IMR-90 (cell line): Measurements from ENCODE around the gene TUBB2B. TPM values are rescaled to one million over a fixed set of nuclear protein-coding genes. Genes with fewer than 3 reads are reported as not detected.

Experiments used
- ATAC-seq: fragments of 200-7000 bp; cut with Tn5 transposase; 2 replicates; pipeline ENCODE4 v1.9.1; 2020; ENCODE audit warnings: low read depth, mild to moderate bottlenecking, moderate library complexity
- BruUV-seq: library from RNA; stranded (reverse); fragments of 400-500 nt; replicated peaks from 2 replicates; lab custom pipeline; 2021; lab: Mats Ljungman, UMichigan
- CTCF ChIA-PET: fragments of 300-600 bp; formaldehyde crosslinking; extraction: SDS; loops from one replicate; lab custom pipeline; 2021; ENCODE audit warnings: antibody characterized with exemption; lab: Yijun Ruan, JAX
- POLR2A ChIA-PET: fragments of 300-600 bp; sonication (Branson Sonifier 250); formaldehyde crosslinking; loops from one replicate; lab custom pipeline; 2022; ENCODE audit warnings: antibody characterized with exemption; ENCODE audit not compliant: unreplicated experiment; lab: Charles Lee
- DNase-seq: peaks from one replicate; pipeline ENCODE4 v3.0.0; 2013
- H2AFZ ChIP-seq: replicated peaks from 2 replicates; pipeline ENCODE3; 2013; ENCODE audit warnings: low read length, mild to moderate bottlenecking; ENCODE audit not compliant: poor library complexity
- H2AK5ac ChIP-seq: 2 replicates; pipeline ENCODE4 v1.6.1; 2013; ENCODE audit warnings: low read depth, low read length, inconsistent platforms
- H2AK9ac ChIP-seq: replicated peaks from 2 replicates; pipeline ENCODE3; 2013; ENCODE audit warnings: mild to moderate bottlenecking, low read depth, low read length, moderate library complexity; ENCODE audit not compliant: poor library complexity
- H2BK120ac ChIP-seq: 2 replicates; pipeline ENCODE4 v1.6.1; 2013; ENCODE audit warnings: low read depth, low read length, inconsistent platforms
- H2BK15ac ChIP-seq: 3 replicates; pipeline ENCODE4 v1.6.1; 2013; ENCODE audit warnings: low read depth, low read length, inconsistent platforms
- H2BK20ac ChIP-seq: 2 replicates; pipeline ENCODE4 v1.6.1; 2013; ENCODE audit warnings: low read depth, mild to moderate bottlenecking, inconsistent platforms, low read length, moderate library complexity
- H2BK5ac ChIP-seq: 2 replicates; pipeline ENCODE4 v1.6.1; 2013; ENCODE audit warnings: mild to moderate bottlenecking, low read depth, low read length, inconsistent platforms; ENCODE audit not compliant: poor library complexity, severe bottlenecking
- H3K14ac ChIP-seq: replicated peaks from 2 replicates; pipeline ENCODE4 v1.6.1; 2013; ENCODE audit warnings: low read depth, low read length, inconsistent platforms
- H3K18ac ChIP-seq: 2 replicates; pipeline ENCODE4 v1.6.1; 2013; ENCODE audit warnings: low read depth, low read length, control low read depth
- H3K23ac ChIP-seq: 2 replicates; pipeline ENCODE4 v1.6.1; 2013; ENCODE audit warnings: low read depth, low read length, inconsistent platforms
- H3K27ac ChIP-seq: 2 replicates; pipeline ENCODE4 v1.5.1; 2013; ENCODE audit warnings: mild to moderate bottlenecking, control low read depth, low read length; ENCODE audit not compliant: insufficient read depth
- H3K27me3 ChIP-seq: 2 replicates; pipeline ENCODE4 v1.6.1; 2013; ENCODE audit warnings: low read length; ENCODE audit not compliant: control insufficient read depth, insufficient read depth
- H3K36me3 ChIP-seq: 2 replicates; pipeline ENCODE4 v1.6.1; 2013; ENCODE audit warnings: low read length, mixed read lengths; ENCODE audit not compliant: control insufficient read depth, insufficient read depth
- H3K4ac ChIP-seq: 2 replicates; pipeline ENCODE4 v1.6.1; 2013; ENCODE audit warnings: low read depth, low read length, inconsistent platforms
- H3K4me1 ChIP-seq: 2 replicates; pipeline ENCODE4 v1.6.1; 2013; ENCODE audit warnings: low read length, mixed read lengths; ENCODE audit not compliant: control insufficient read depth, insufficient read depth
- H3K4me2 ChIP-seq: 2 replicates; pipeline ENCODE4 v1.6.1; 2013; ENCODE audit warnings: low read depth, mild to moderate bottlenecking, control low read depth, low read length, moderate library complexity
- H3K4me3 ChIP-seq: 2 replicates; pipeline ENCODE4 v1.5.1; 2013; ENCODE audit warnings: low read depth, mild to moderate bottlenecking, control low read depth, low read length, moderate library complexity; ENCODE audit not compliant: insufficient read depth
- H3K56ac ChIP-seq: 2 replicates; pipeline ENCODE4 v1.6.1; 2013; ENCODE audit warnings: low read length, inconsistent platforms; ENCODE audit not compliant: insufficient read depth; ENCODE audit errors: extremely low read depth
- H3K79me1 ChIP-seq, 2 experiments: 2 replicates each; pipeline ENCODE4 v1.6.1; 2013; ENCODE audit warnings: low read length in 2 of 2, inconsistent platforms in 1 of 2, low read depth in 1 of 2
- H3K9ac ChIP-seq: 2 replicates; pipeline ENCODE4 v1.6.1; 2013; ENCODE audit warnings: low read depth, low read length, control low read depth
- H3K9me1 ChIP-seq: 2 replicates; pipeline ENCODE4 v1.6.1; 2013; ENCODE audit warnings: low read length, inconsistent platforms; ENCODE audit not compliant: insufficient read depth
- H3K9me3 ChIP-seq: 2 replicates; pipeline ENCODE4 v1.6.1; 2013; ENCODE audit warnings: low read length; ENCODE audit not compliant: control insufficient read depth, insufficient read depth
- H4K20me1 ChIP-seq: 2 replicates; pipeline ENCODE4 v1.6.1; 2013; ENCODE audit warnings: low read length, inconsistent platforms; ENCODE audit not compliant: insufficient read depth
- H4K5ac ChIP-seq: 2 replicates; pipeline ENCODE4 v1.6.1; 2013; ENCODE audit warnings: mild to moderate bottlenecking, low read depth, low read length, control low read depth
- H4K8ac ChIP-seq, 2 experiments: 2 replicates each; pipeline ENCODE4 v1.6.1; 2013; ENCODE audit warnings: low read depth in 2 of 2, low read length in 2 of 2, control low read depth in 1 of 2, inconsistent platforms in 1 of 2
- H4K91ac ChIP-seq: 2 replicates; pipeline ENCODE4 v1.6.1; 2013; ENCODE audit warnings: low read depth, low read length, inconsistent platforms; ENCODE audit not compliant: insufficient read depth
- BHLHE40 ChIP-seq: fragments of 150-350 bp; IDR thresholded peaks from 2 replicates; pipeline ENCODE4 v1.6.1; 2016; ENCODE audit warnings: mild to moderate bottlenecking, low read depth, low read length
- CEBPB ChIP-seq: IDR thresholded peaks from 2 replicates; pipeline ENCODE4 v1.6.1; 2012; ENCODE audit warnings: low read depth, low read length, improper control_type of control experiment
- CHD1 ChIP-seq: IDR thresholded peaks from 2 replicates; pipeline ENCODE4 v1.6.1; 2012; ENCODE audit warnings: low read depth, low read length, improper control_type of control experiment
- CTCF ChIP-seq: conservative IDR thresholded peaks from 2 replicates; pipeline ENCODE4 v1.5.1; 2012; ENCODE audit warnings: mild to moderate bottlenecking, low read depth, low read length, improper control_type of control experiment
- FOS ChIP-seq: fragments of 150-350 bp; IDR thresholded peaks from 2 replicates; pipeline ENCODE4 v1.6.1; 2016; ENCODE audit warnings: low read depth, low read length
- MAFK ChIP-seq: IDR thresholded peaks from 2 replicates; pipeline ENCODE4 v1.6.1; 2012; ENCODE audit warnings: low read depth, low read length, improper control_type of control experiment
- MAZ ChIP-seq: IDR thresholded peaks from 2 replicates; pipeline ENCODE4 v1.6.1; 2012; ENCODE audit warnings: low read depth, mild to moderate bottlenecking, low read length, improper control_type of control experiment, moderate library complexity, borderline replicate concordance
- MXI1 ChIP-seq: IDR thresholded peaks from 2 replicates; pipeline ENCODE4 v1.6.1; 2012; ENCODE audit warnings: low read depth, mild to moderate bottlenecking, low read length, moderate library complexity, borderline replicate concordance
- NFE2L2 ChIP-seq: fragments of 150-350 bp; IDR thresholded peaks from 2 replicates; pipeline ENCODE4 v1.6.1; 2016; ENCODE audit warnings: low read depth, mild to moderate bottlenecking, low read length
- RAD21 ChIP-seq: IDR thresholded peaks from 2 replicates; pipeline ENCODE4 v1.6.1; 2012; ENCODE audit warnings: low read length, improper control_type of control experiment
- SMC3 ChIP-seq: fragments of 150-350 bp; IDR thresholded peaks from 2 replicates; pipeline ENCODE4 v1.6.1; 2016; ENCODE audit warnings: low read depth, mild to moderate bottlenecking, antibody characterized with exemption, low read length, moderate library complexity
- USF2 ChIP-seq: fragments of 150-350 bp; IDR thresholded peaks from 2 replicates; pipeline ENCODE4 v1.6.1; 2017; ENCODE audit warnings: mild to moderate bottlenecking, antibody characterized with exemption, low read length, low read depth
- WGBS, 2 experiments: methylation state at CpG; one replicate each; pipeline versions ENCODE4 v1.1.5 to v1.1.7; 2013; ENCODE audit warnings: missing lambda C conversion rate in 2 of 2; ENCODE audit not compliant: insufficient read length in 1 of 2; ENCODE audit errors: extremely low coverage in 2 of 2; 5-methylcytosine and 5-hydroxymethylcytosine counted together
- dilution Hi-C: fragments of 300-500 bp; cut with HindIII; formaldehyde crosslinking; loops from one replicate; pipeline ENCODE4 v1.14.3; 2018; ENCODE audit warnings: low sequenced_read_pairs; ENCODE audit not compliant: unreplicated experiment
- in situ Hi-C: fragments of 300-500 bp; cut with MboI; formaldehyde crosslinking; loops from 3 replicates; pipeline ENCODE4 v1.14.3; 2019; ENCODE audit warnings: low sequenced_read_pairs, inconsistent platforms, mixed read lengths
- intact Hi-C: fragments of 100-400 bp; cut with micrococcal nuclease; formaldehyde crosslinking; loops from 2 replicates; pipeline ENCODE4 v1.10.0; 2022
- polyA plus RNA-seq, 3 experiments: library from polyadenylated mRNA; depleted of rRNA; stranded (reverse); fragments of >200 nt; gene quantifications; 2 replicates each; pipeline ENCODE4 v1.2.3, GENCODE V29; 2012; ENCODE audit warnings: low replicate concordance in 1 of 3
- total RNA-seq: library from RNA; depleted of rRNA; stranded (reverse); fragments of >200 nt; gene quantifications from 2 replicates; pipeline ENCODE4 v1.2.3, GENCODE V29; 2012
- TF ChIP-seq, protein P1 (sequence below): fragments of 150-350 bp; IDR thresholded peaks from 2 replicates; pipeline ENCODE4 v1.6.1; 2016; ENCODE audit warnings: low read depth, mild to moderate bottlenecking, low read length, moderate library complexity, borderline replicate concordance

The TUBB2B gene
- total and polyA plus RNA-seq, 2 of the 4 experiments (the other 2 are of a cell fraction) = 13.6 to 21.1 TPM

- ATAC-seq (no peak), DNase-seq (no peak)
- no peak overlapping the region for H2AK5ac ChIP-seq
- no peak overlapping the region for H2BK15ac ChIP-seq
- H4K8ac ChIP-seq = no peak overlapping the region
- no peaks in the 10 kb centered on the region for H3K9me3 ChIP-seq
- no peak overlapping the region for H2AK9ac ChIP-seq
- TF ChIP-seq, protein P1, sequence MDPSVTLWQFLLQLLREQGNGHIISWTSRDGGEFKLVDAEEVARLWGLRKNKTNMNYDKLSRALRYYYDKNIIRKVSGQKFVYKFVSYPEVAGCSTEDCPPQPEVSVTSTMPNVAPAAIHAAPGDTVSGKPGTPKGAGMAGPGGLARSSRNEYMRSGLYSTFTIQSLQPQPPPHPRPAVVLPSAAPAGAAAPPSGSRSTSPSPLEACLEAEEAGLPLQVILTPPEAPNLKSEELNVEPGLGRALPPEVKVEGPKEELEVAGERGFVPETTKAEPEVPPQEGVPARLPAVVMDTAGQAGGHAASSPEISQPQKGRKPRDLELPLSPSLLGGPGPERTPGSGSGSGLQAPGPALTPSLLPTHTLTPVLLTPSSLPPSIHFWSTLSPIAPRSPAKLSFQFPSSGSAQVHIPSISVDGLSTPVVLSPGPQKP = no peak
- no peak for TF ChIP-seq CEBPB
- no peak for TF ChIP-seq MAZ
- TF ChIP-seq MXI1 = no peak
- TF ChIP-seq NFE2L2 = no peak
- no peak for TF ChIP-seq CHD1
- TF ChIP-seq BHLHE40 = no peak
- TF ChIP-seq CTCF = no peak
- no peak for TF ChIP-seq MAFK
- TF ChIP-seq FOS = no peak
- TF ChIP-seq USF2 = no peak
- no peak for TF ChIP-seq RAD21
- no peak for TF ChIP-seq SMC3
- no CpG with 5 or more reads among the region's 2 CpGs for WGBS, 2 experiments
- intact Hi-C loops (no loop called here), in situ Hi-C loops (no loop called here), dilution Hi-C loops (no loop called here)
- H3K36me3 ChIP-seq = no peaks in the 10 kb centered on the region
- BruUV-seq = no TSS peak
- no peak overlapping the region for H2BK5ac ChIP-seq
- peaks cover 33% of the 10 kb centered on the region for H3K27me3 ChIP-seq
- no peak overlapping the region for H3K4me3 ChIP-seq
- no peaks in the 10 kb centered on the region for H4K20me1 ChIP-seq
- no peak overlapping the region for H3K27ac ChIP-seq
- no peak overlapping the region for H2BK120ac ChIP-seq
- H3K14ac ChIP-seq = no peak overlapping the region
- no peak overlapping the region for H3K4me2 ChIP-seq
- H3K79me1 ChIP-seq = no peaks in the 10 kb centered on the region
- no peak overlapping the region for H4K91ac ChIP-seq
- H2BK20ac ChIP-seq = no peak overlapping the region
- H2AFZ ChIP-seq = no peak overlapping the region
- no peak overlapping the region for H3K9ac ChIP-seq
- no peak overlapping the region for H3K56ac ChIP-seq
- no peak overlapping the region for H3K23ac ChIP-seq
- H3K4me1 ChIP-seq = no peaks in the 10 kb centered on the region
- H4K5ac ChIP-seq = no peak overlapping the region
- CTCF ChIA-PET = no interaction called here
- POLR2A ChIA-PET = interaction anchor here (0.7 kb wide), 1 partner anchor 122 kb away, joined by 4 read pairs; no protein-coding TSS in a partner anchor
- H3K18ac ChIP-seq = no peak overlapping the region
- H3K4ac ChIP-seq = no peak overlapping the region
- H3K9me1 ChIP-seq = no peaks in the 10 kb centered on the region
These were observed 7.1 kb downstream of the TUBB2B start for GRCh38 chr6:3220366-3220765.
